Fibroblast of lung (primary cell): ENCODE data around the gene FGGY. TPM values are rescaled to one million over a fixed set of nuclear protein-coding genes. Genes with fewer than 3 reads are reported as not detected.

ENCODE experiments used
- DNase-seq, 2 donors: peaks; one replicate each; pipeline versions ENCODE4 v3.0.0 to v3.0.0-alpha.2; 2010; ENCODE audit warnings: low read depth in 2 of 2
- H2AFZ ChIP-seq: 2 replicates; pipeline ENCODE4 v1.5.1; 2012; ENCODE audit warnings: low read length, control low read depth, inconsistent platforms
- H3K27ac ChIP-seq: 2 replicates; pipeline ENCODE4 v1.5.1; 2011; ENCODE audit warnings: low read length, control low read depth; ENCODE audit not compliant: insufficient read depth
- H3K27me3 ChIP-seq: 2 replicates; pipeline ENCODE4 v1.5.1; 2011; ENCODE audit warnings: mild to moderate bottlenecking, low read length; ENCODE audit not compliant: control insufficient read depth, insufficient read depth
- H3K36me3 ChIP-seq: 2 replicates; pipeline ENCODE4 v1.5.1; 2011; ENCODE audit warnings: low read length; ENCODE audit not compliant: control insufficient read depth, insufficient read depth
- H3K4me1 ChIP-seq: 2 replicates; pipeline ENCODE4 v1.5.1; 2011; ENCODE audit warnings: low read length; ENCODE audit not compliant: control insufficient read depth, insufficient read depth; ENCODE audit errors: extremely low read depth
- H3K4me2 ChIP-seq: 2 replicates; pipeline ENCODE4 v1.5.1; 2011; ENCODE audit warnings: low read length, control low read depth; ENCODE audit not compliant: insufficient read depth; ENCODE audit errors: extremely low read depth
- H3K4me3 ChIP-seq, 4 experiments: fragments of 200-600 bp in 1 of 4; sonication (generic) in 1 of 4; replicated peaks in 1 of 4; 2 replicates each; pipeline ENCODE4 v1.5.1; 2011 to 2016; ENCODE audit warnings: low read length in 4 of 4, low read depth in 3 of 4, mild to moderate bottlenecking in 3 of 4, control low read depth in 2 of 4, inconsistent platforms in 1 of 4, mixed read lengths in 1 of 4; ENCODE audit not compliant: insufficient read depth in 1 of 4; ENCODE audit errors: control extremely low read depth in 1 of 4
- H3K79me2 ChIP-seq: 2 replicates; pipeline ENCODE4 v1.5.1; 2012; ENCODE audit warnings: mild to moderate bottlenecking, low read length, inconsistent platforms; ENCODE audit not compliant: control insufficient read depth, insufficient read depth
- H3K9ac ChIP-seq: 2 replicates; pipeline ENCODE4 v1.5.1; 2011; ENCODE audit warnings: mild to moderate bottlenecking, low read length, control low read depth; ENCODE audit not compliant: insufficient read depth
- H3K9me3 ChIP-seq: 2 replicates; pipeline ENCODE4 v1.5.1; 2012; ENCODE audit warnings: low read depth, low read length; ENCODE audit not compliant: control insufficient read depth, insufficient read depth
- H4K20me1 ChIP-seq: 2 replicates; pipeline ENCODE4 v1.5.1; 2011; ENCODE audit warnings: low read length; ENCODE audit not compliant: control insufficient read depth, insufficient read depth; ENCODE audit errors: extremely low read depth
- EZH2 ChIP-seq: IDR thresholded peaks from 2 replicates; pipeline ENCODE4 v1.5.1; 2012; ENCODE audit warnings: low read length, control low read depth, mild to moderate bottlenecking; ENCODE audit errors: missing control alignments
- polyA plus RNA-seq, 2 donors: library from polyadenylated mRNA; depleted of rRNA in 1 of 2; stranded (reverse) in 1 of 2; unstranded in 1 of 2; fragments of >200 nt; gene quantifications; 2 replicates each; pipeline ENCODE4 v1.2.1, GENCODE V29; 2011 to 2012; ENCODE audit warnings: missing spikeins in 1 of 2
- total RNA-seq: library from RNA; depleted of rRNA; stranded (reverse); fragments of >200 nt; gene quantifications from 2 replicates; pipeline ENCODE4 v1.2.1, GENCODE V29; 2014
- TF ChIP-seq, protein P1 (sequence below), 2 donors: IDR thresholded peaks in 1 of 2; conservative IDR thresholded peaks in 1 of 2; 1 replicate in 1 of 2; 2 replicates in 1 of 2; pipeline ENCODE4 v1.5.1; 2011 to 2012; ENCODE audit warnings: low read length in 2 of 2, control low read depth in 1 of 2, inconsistent platforms in 1 of 2, low read depth in 1 of 2, mild to moderate bottlenecking in 1 of 2

Gene FGGY
- total and polyA plus RNA-seq, 2 donors (not counting 1 experiment from before 2014, with no cell fraction given) = 9.5 to 32.4 TPM

DNA sequence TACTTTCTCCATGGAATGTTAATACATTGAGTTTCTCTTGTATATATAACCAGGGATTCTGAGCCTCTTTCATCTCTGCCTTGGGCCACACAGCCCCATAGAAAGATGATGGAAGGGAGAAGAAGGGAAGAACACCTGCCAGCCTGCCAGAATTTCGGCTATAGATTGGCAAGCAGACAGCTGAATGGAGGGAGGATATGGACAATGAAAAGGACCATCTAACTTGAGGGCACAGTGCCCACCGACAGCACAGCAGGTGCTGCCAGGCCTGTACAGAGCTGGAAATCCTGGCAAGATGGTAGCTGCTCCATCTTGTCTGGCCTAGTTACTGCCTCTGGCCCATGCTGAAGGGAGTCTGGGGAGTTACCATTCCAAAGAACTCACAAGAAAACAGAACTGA, 244.3 kb downstream of the FGGY start:
- Histone ChIP-seq H3K4me1 (no peaks in the 10 kb centered on the region), H3K4me3 (no peak overlapping the region), H3K79me2 (no peaks in the 10 kb centered on the region), H2AFZ (no peak overlapping the region), H3K27me3 (no peaks in the 10 kb centered on the region), H3K9ac (no peak overlapping the region), H3K4me2 (no peak overlapping the region), H3K36me3 (no peaks in the 10 kb centered on the region), H4K20me1 (no peaks in the 10 kb centered on the region), H3K9me3 (no peaks in the 10 kb centered on the region), H3K27ac (no peak overlapping the region)
- DNase-seq = no peak
- TF ChIP-seq EZH2 = no peak
- TF ChIP-seq, protein P1, sequence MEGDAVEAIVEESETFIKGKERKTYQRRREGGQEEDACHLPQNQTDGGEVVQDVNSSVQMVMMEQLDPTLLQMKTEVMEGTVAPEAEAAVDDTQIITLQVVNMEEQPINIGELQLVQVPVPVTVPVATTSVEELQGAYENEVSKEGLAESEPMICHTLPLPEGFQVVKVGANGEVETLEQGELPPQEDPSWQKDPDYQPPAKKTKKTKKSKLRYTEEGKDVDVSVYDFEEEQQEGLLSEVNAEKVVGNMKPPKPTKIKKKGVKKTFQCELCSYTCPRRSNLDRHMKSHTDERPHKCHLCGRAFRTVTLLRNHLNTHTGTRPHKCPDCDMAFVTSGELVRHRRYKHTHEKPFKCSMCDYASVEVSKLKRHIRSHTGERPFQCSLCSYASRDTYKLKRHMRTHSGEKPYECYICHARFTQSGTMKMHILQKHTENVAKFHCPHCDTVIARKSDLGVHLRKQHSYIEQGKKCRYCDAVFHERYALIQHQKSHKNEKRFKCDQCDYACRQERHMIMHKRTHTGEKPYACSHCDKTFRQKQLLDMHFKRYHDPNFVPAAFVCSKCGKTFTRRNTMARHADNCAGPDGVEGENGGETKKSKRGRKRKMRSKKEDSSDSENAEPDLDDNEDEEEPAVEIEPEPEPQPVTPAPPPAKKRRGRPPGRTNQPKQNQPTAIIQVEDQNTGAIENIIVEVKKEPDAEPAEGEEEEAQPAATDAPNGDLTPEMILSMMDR (conservative IDR thresholded peaks at IDR 0.05 in 1 of 2, IDR thresholded peaks at IDR 0.05 in 1 of 2; ENCODE audit: low read depth in 1 of 2, low read length in 2 of 2) = no peak

DNA sequence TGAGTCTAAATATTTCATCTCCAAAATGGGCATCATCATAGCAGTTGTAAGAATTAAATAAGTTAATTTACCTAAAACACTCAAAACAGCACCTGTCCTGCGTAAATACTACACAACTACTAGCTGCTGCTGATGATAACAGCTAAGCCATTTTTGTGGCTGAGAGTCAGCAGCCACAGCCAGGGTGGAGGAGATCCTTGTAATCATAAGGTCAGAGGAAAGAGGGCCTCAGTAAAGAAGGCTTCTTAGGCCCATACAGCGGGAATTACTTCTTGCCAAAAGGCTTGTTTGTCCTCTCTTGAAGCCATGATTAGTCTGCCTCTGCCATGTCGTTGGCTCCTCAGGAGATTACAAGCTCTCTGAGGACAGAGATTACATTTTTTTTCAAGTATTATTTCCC, 245.0 kb downstream of the FGGY start:
- no peaks in the 10 kb centered on the region for H3K79me2 ChIP-seq
- no peak overlapping the region for H3K4me2 ChIP-seq
- H3K4me3 ChIP-seq = no peak overlapping the region
- peak in 1 of 2 donors; percentile 60 for DNase-seq
- no peaks in the 10 kb centered on the region for H3K4me1 ChIP-seq
- TF ChIP-seq, protein P1 (conservative IDR thresholded peaks at IDR 0.05 in 1 of 2, IDR thresholded peaks at IDR 0.05 in 1 of 2; ENCODE audit: low read depth in 1 of 2, low read length in 2 of 2) = no peak
- no peak for TF ChIP-seq EZH2
- no peak overlapping the region for H3K9ac ChIP-seq
- H3K27me3 ChIP-seq = no peaks in the 10 kb centered on the region
- no peak overlapping the region for H3K27ac ChIP-seq
- no peak overlapping the region for H2AFZ ChIP-seq
- no peaks in the 10 kb centered on the region for H3K9me3 ChIP-seq
- H3K36me3 ChIP-seq = no peaks in the 10 kb centered on the region
- no peaks in the 10 kb centered on the region for H4K20me1 ChIP-seq

DNA sequence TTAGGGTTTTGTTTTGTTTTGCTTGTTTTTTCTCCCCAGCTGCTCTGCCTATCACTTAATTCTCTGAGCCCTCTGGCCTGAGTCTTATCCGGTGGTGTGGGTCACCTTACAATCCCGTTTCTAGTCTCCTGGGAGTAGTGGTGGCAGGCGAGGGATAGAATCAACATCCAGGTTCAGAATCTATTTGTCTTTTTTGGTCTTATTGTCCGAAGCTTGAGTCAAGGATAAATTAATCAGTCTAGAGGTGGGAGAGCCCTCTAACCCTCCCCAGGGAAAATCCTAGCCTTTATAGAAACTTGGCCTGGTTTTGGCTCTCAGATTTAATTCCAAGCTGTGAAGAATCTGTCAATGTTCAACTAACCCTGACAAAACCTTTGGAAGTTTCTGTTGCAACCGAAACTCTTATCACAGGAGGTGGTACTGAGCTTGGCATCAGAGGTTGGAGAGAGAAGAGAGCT, 246.3 kb downstream of the FGGY start:
- no peaks in the 10 kb centered on the region for H3K9me3 ChIP-seq
- no peak overlapping the region for H3K4me2 ChIP-seq
- no peaks in the 10 kb centered on the region for H3K36me3 ChIP-seq
- H2AFZ ChIP-seq = no peak overlapping the region
- no peaks in the 10 kb centered on the region for H4K20me1 ChIP-seq
- TF ChIP-seq, protein P1 (conservative IDR thresholded peaks at IDR 0.05 in 1 of 2, IDR thresholded peaks at IDR 0.05 in 1 of 2; ENCODE audit: low read depth in 1 of 2, low read length in 2 of 2) = no peak
- TF ChIP-seq EZH2 = no peak
- H3K27ac ChIP-seq = no peak overlapping the region
- no peak overlapping the region for H3K9ac ChIP-seq
- H3K4me3 ChIP-seq = no peak overlapping the region
- H3K79me2 ChIP-seq = no peaks in the 10 kb centered on the region
- no peaks in the 10 kb centered on the region for H3K27me3 ChIP-seq
- H3K4me1 ChIP-seq = no peaks in the 10 kb centered on the region
- DNase-seq = no peak
